H1 (cell line): Measurements from ENCODE around the gene SRSF8. TPM values are rescaled to one million over a fixed set of nuclear protein-coding genes. Genes with fewer than 3 reads are reported as not detected.

Experiments
- CTCF ChIA-PET: fragments of 300-600 bp; sonication (Branson Sonifier 250); formaldehyde crosslinking; loops from one replicate; lab custom pipeline; 2021; ENCODE audit not compliant: partially characterized antibody; lab: Charles Lee
- POLR2A ChIA-PET: fragments of 300-600 bp; sonication (Branson Sonifier 250); formaldehyde crosslinking; loops from one replicate; lab custom pipeline; 2021; ENCODE audit warnings: inconsistent platforms; ENCODE audit not compliant: partially characterized antibody; lab: Charles Lee
- DNase-seq, 2 experiments: peaks; one replicate each; pipeline versions ENCODE4 v3.0.0 to v3.0.0-alpha.2; 2010 to 2022; ENCODE audit warnings: low spot score in 2 of 2, low read depth in 1 of 2, mixed read lengths in 1 of 2
- FAIRE-seq: peaks from 2 replicates; lab custom pipeline; 2011; peaks lifted over from hg19 to GRCh38; lab: Jason Lieb, UNC
- H2AFZ ChIP-seq: 2 replicates; pipeline ENCODE4 v1.8.1; 2012; ENCODE audit warnings: low read length, inconsistent platforms
- H2AK5ac ChIP-seq: 2 replicates; pipeline ENCODE4 v1.6.1; 2013; ENCODE audit warnings: low read depth, low read length
- H2BK120ac ChIP-seq: replicated peaks from 2 replicates; pipeline ENCODE3; 2013; ENCODE audit warnings: low read depth, low read length, inconsistent platforms
- H2BK12ac ChIP-seq: 2 replicates; pipeline ENCODE4 v1.6.1; 2013; ENCODE audit warnings: low read depth, low read length
- H2BK15ac ChIP-seq: 2 replicates; pipeline ENCODE4 v1.6.1; 2013; ENCODE audit warnings: low read length
- H2BK20ac ChIP-seq: 2 replicates; pipeline ENCODE4 v1.6.1; 2013; ENCODE audit warnings: low read length
- H2BK5ac ChIP-seq: 2 replicates; pipeline ENCODE4 v1.6.1; 2013; ENCODE audit warnings: low read depth, low read length
- H3K14ac ChIP-seq: 2 replicates; pipeline ENCODE4 v1.6.1; 2013; ENCODE audit warnings: inconsistent platforms; ENCODE audit not compliant: insufficient read length
- H3K18ac ChIP-seq: 2 replicates; pipeline ENCODE4 v1.6.1; 2013; ENCODE audit warnings: low read length; ENCODE audit errors: extremely low read depth
- H3K23ac ChIP-seq: 2 replicates; pipeline ENCODE4 v1.6.1; 2013; ENCODE audit warnings: inconsistent platforms; ENCODE audit not compliant: insufficient read length
- H3K23me2 ChIP-seq: 2 replicates; pipeline ENCODE4 v1.6.1; 2013; ENCODE audit warnings: low read depth, low read length
- H3K27ac ChIP-seq: 2 replicates; pipeline ENCODE4 v1.6.1; 2011; ENCODE audit warnings: low read depth, low read length, inconsistent platforms
- H3K27me3 ChIP-seq, 4 experiments: replicated peaks in 1 of 4; 1 replicate in 1 of 4; 2 replicates in 3 of 4; pipeline versions ENCODE4 v1.6.1 to v1.8.1; 2011 to 2013; ENCODE audit warnings: low read length in 3 of 4, mild to moderate bottlenecking in 3 of 4, inconsistent platforms in 2 of 4, mixed read lengths in 2 of 4, moderate library complexity in 1 of 4; ENCODE audit not compliant: control insufficient read depth in 3 of 4, insufficient read depth in 3 of 4; ENCODE audit errors: extremely low read depth in 1 of 4
- H3K36me3 ChIP-seq, 4 experiments: 2 replicates each; pipeline versions ENCODE4 v1.6.1 to v1.8.1; 2011 to 2013; ENCODE audit warnings: mild to moderate bottlenecking in 4 of 4, low read length in 3 of 4, moderate library complexity in 2 of 4, control low read depth in 1 of 4, inconsistent platforms in 1 of 4; ENCODE audit not compliant: insufficient read depth in 4 of 4, control insufficient read depth in 2 of 4
- H3K4ac ChIP-seq: replicated peaks from 2 replicates; pipeline ENCODE3; 2013; ENCODE audit warnings: low read length, low read depth, mixed read lengths, inconsistent platforms; ENCODE audit not compliant: insufficient read length
- H3K4me1 ChIP-seq, 4 experiments: replicated peaks in 1 of 4; 1 replicate in 1 of 4; 2 replicates in 3 of 4; pipeline versions ENCODE4 v1.6.1 to v1.8.1; 2011 to 2013; ENCODE audit warnings: low read length in 3 of 4, inconsistent platforms in 2 of 4, mixed read lengths in 1 of 4; ENCODE audit not compliant: insufficient read depth in 4 of 4, control insufficient read depth in 3 of 4
- H3K4me2 ChIP-seq, 2 experiments: 2 replicates each; pipeline versions ENCODE4 v1.6.1 to v1.8.1; 2011 to 2013; ENCODE audit warnings: low read depth in 2 of 2, low read length in 2 of 2, control low read depth in 1 of 2, inconsistent platforms in 1 of 2, mild to moderate bottlenecking in 1 of 2; ENCODE audit not compliant: insufficient read depth in 1 of 2
- H3K4me3 ChIP-seq, 4 experiments: fragments of 200-600, 300-600 bp in 1 of 4; sonication (generic), shearing (Covaris generic), sonication (Bioruptor Twin) in 1 of 4; 2 replicates each; pipeline versions ENCODE4 v1.5.1 to v1.8.1; 2011 to 2016; ENCODE audit warnings: low read length in 4 of 4, low read depth in 3 of 4, control low read depth in 2 of 4, inconsistent platforms in 2 of 4, mild to moderate bottlenecking in 2 of 4, mixed read lengths in 1 of 4, moderate library complexity in 1 of 4; ENCODE audit not compliant: insufficient read depth in 2 of 4; ENCODE audit errors: extremely low read depth in 1 of 4
- H3K56ac ChIP-seq: replicated peaks from 2 replicates; pipeline ENCODE3; 2013; ENCODE audit warnings: low read depth, mild to moderate bottlenecking, mixed read lengths, low read length, inconsistent platforms; ENCODE audit not compliant: insufficient read length
- H3K79me1 ChIP-seq: 2 replicates; pipeline ENCODE4 v1.6.1; 2013; ENCODE audit warnings: low read depth, low read length, control low read depth
- H3K79me2 ChIP-seq, 2 experiments: 2 replicates each; pipeline versions ENCODE4 v1.6.1 to v1.8.1; 2012 to 2013; ENCODE audit warnings: low read length in 2 of 2, mild to moderate bottlenecking in 2 of 2, inconsistent platforms in 1 of 2; ENCODE audit not compliant: insufficient read depth in 2 of 2, control insufficient read depth in 1 of 2
- H3K9ac ChIP-seq, 4 experiments: replicated peaks in 1 of 4; 1 replicate in 1 of 4; 2 replicates in 3 of 4; pipeline versions ENCODE4 v1.6.1 to v1.8.1; 2011 to 2013; ENCODE audit warnings: low read depth in 3 of 4, low read length in 3 of 4, control low read depth in 2 of 4, mild to moderate bottlenecking in 2 of 4, moderate library complexity in 2 of 4, inconsistent platforms in 1 of 4; ENCODE audit errors: extremely low read depth in 1 of 4
- H3K9me3 ChIP-seq, 2 experiments: 2 replicates each; pipeline versions ENCODE4 v1.6.1 to v1.8.1; 2012 to 2013; ENCODE audit warnings: mild to moderate bottlenecking in 2 of 2, moderate library complexity in 2 of 2, control low read depth in 1 of 2, inconsistent platforms in 1 of 2, low read depth in 1 of 2, low read length in 1 of 2, mixed read lengths in 1 of 2; ENCODE audit not compliant: insufficient read depth in 2 of 2
- H4K20me1 ChIP-seq, 2 experiments: replicated peaks in 1 of 2; 2 replicates each; pipeline versions ENCODE3 to v1.8.1; 2011 to 2013; ENCODE audit warnings: inconsistent platforms in 2 of 2, low read length in 2 of 2, mild to moderate bottlenecking in 1 of 2; ENCODE audit not compliant: insufficient read depth in 2 of 2, control insufficient read depth in 1 of 2
- H4K5ac ChIP-seq: 2 replicates; pipeline ENCODE4 v1.6.1; 2013; ENCODE audit warnings: low read length, low read depth, mixed read lengths, inconsistent platforms; ENCODE audit not compliant: insufficient read length
- H4K8ac ChIP-seq: 2 replicates; pipeline ENCODE4 v1.8.0; 2013; ENCODE audit warnings: mild to moderate bottlenecking, moderate library complexity, low read length, inconsistent platforms; ENCODE audit not compliant: insufficient read depth; ENCODE audit errors: extremely low read depth
- H4K91ac ChIP-seq: replicated peaks from 2 replicates; pipeline ENCODE3; 2013; ENCODE audit warnings: low read length, mixed read lengths, inconsistent platforms; ENCODE audit not compliant: insufficient read length
- BRCA1 ChIP-seq: IDR thresholded peaks from 2 replicates; pipeline ENCODE4 v1.6.1; 2012; ENCODE audit warnings: low read depth, low read length, improper control_type of control experiment
- CBX5 ChIP-seq: fragments of 300-800, 300-1000 bp; sonication (generic); IDR thresholded peaks from 2 replicates; pipeline ENCODE4 v1.7.1; 2016; ENCODE audit warnings: antibody characterized with exemption, low read length, low read depth
- EGR1 ChIP-seq: IDR thresholded peaks from 2 replicates; pipeline ENCODE4 v1.6.1; 2011; ENCODE audit warnings: low read depth, low read length, borderline replicate concordance
- HDAC6 ChIP-seq: IDR thresholded peaks from one replicate; pipeline ENCODE4 v1.7.1; 2012; ENCODE audit warnings: low read depth, mild to moderate bottlenecking, inconsistent platforms, low read length, moderate library complexity
- JUN ChIP-seq: IDR thresholded peaks from 2 replicates; pipeline ENCODE4 v1.6.1; 2011; ENCODE audit warnings: low read depth, mild to moderate bottlenecking, improper control_type of control experiment, low read length
- JUND ChIP-seq: IDR thresholded peaks from 2 replicates; pipeline ENCODE4 v1.6.1; 2011; ENCODE audit warnings: mild to moderate bottlenecking, improper control_type of control experiment, low read length
- KDM5A ChIP-seq: fragments of 200-600 bp; IDR thresholded peaks from 2 replicates; pipeline ENCODE4 v1.7.1; 2012; ENCODE audit warnings: mild to moderate bottlenecking, low read length, inconsistent platforms, mixed read lengths
- RNF2 ChIP-seq: fragments of 200-900, 300-1000 bp; sonication (generic); IDR thresholded peaks from 2 replicates; pipeline ENCODE4 v1.7.1; 2016; ENCODE audit warnings: borderline replicate concordance, low read depth, mild to moderate bottlenecking, antibody characterized with exemption, low read length; ENCODE audit not compliant: poor library complexity, severe bottlenecking; ENCODE audit errors: missing control alignments
- RXRA ChIP-seq: IDR thresholded peaks from 2 replicates; pipeline ENCODE4 v1.6.1; 2011; ENCODE audit warnings: low read depth, mild to moderate bottlenecking, low read length, moderate library complexity; ENCODE audit not compliant: insufficient read depth
- SIN3A ChIP-seq, 2 experiments: IDR thresholded peaks in 1 of 2; conservative IDR thresholded peaks in 1 of 2; 2 replicates each; pipeline ENCODE4 v1.6.1; 2011 to 2012; ENCODE audit warnings: low read length in 2 of 2, improper control_type of control experiment in 1 of 2, low read depth in 1 of 2, mild to moderate bottlenecking in 1 of 2
- TBP ChIP-seq: IDR thresholded peaks from 2 replicates; pipeline ENCODE4 v1.6.1; 2011; ENCODE audit warnings: low read depth, low read length, improper control_type of control experiment
- ZNF274 ChIP-seq: IDR thresholded peaks from 2 replicates; pipeline ENCODE4 v1.7.0; 2012; ENCODE audit warnings: low read length, borderline replicate concordance; ENCODE audit errors: extremely low read depth
- WGBS, 2 experiments: shearing (Covaris generic) in 1 of 2; methylation state at CpG; one replicate each; pipeline versions ENCODE4 v1.1.6 to v1.1.7; 2013 to 2015; ENCODE audit warnings: low lambda C conversion rate in 2 of 2, mixed read lengths in 2 of 2, inconsistent platforms in 1 of 2, low coverage in 1 of 2, missing lambda C conversion rate in 1 of 2; ENCODE audit not compliant: insufficient replicate concordance in 2 of 2, insufficient coverage in 1 of 2, insufficient read length in 1 of 2; ENCODE audit errors: extremely low coverage in 1 of 2, missing lambda C conversion rate in 1 of 2; 5-methylcytosine and 5-hydroxymethylcytosine counted together
- polyA plus RNA-seq, 7 experiments: library from polyadenylated mRNA; depleted of rRNA in 3 of 7; stranded (reverse) in 5 of 7; unstranded in 2 of 7; fragments of >200 nt in 5 of 7; fragments of 200-250 nt in 2 of 7; gene quantifications; 1 replicate in 5 of 7; 2 replicates in 1 of 7; 4 replicates in 1 of 7; pipeline versions ENCODE4 v1.2.1 to v1.2.3, GENCODE V29; 2011 to 2013; ENCODE audit warnings: missing spikeins in 2 of 7, mixed read lengths in 2 of 7
- total RNA-seq: library from RNA; stranded (reverse); fragmentation: NEBNext Ultra II Directional; extraction: Animal tissue kit (Norgen Biotek cat#: 25700); gene quantifications from 2 replicates; pipeline ENCODE4 v1.2.1, GENCODE V29; 2021
- TF ChIP-seq, protein P1 (sequence below): IDR thresholded peaks from 2 replicates; pipeline ENCODE4 v1.6.1; 2011; ENCODE audit warnings: low read length, improper control_type of control experiment

SRSF8 gene
- total and polyA plus RNA-seq, 2 of the 8 experiments (the other 6 are each of a cell fraction or from before 2014, with no cell fraction given): 13.2 to 18.5 TPM

DNA sequence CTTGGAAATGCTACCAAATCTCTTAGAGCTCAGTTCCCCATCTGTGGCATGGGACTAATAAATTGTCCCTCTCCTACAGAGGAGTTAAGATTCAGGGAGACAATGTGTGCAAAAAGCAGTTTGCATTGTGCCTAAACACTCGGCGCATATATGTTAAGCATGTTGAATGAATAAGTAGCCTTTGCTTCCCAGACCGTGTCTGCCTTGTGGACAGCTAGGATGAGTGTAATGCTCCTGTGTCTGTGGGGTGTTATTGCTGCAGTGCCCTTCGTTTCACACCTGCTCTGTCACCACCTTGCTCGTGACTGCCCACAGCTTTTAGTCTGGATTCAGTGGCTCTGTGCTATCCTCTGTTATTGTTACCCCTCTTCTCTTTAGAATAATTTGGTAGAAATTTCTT lies 37.0 kb downstream of the SRSF8 start:
- Histone ChIP-seq H3K23me2 (no peaks in the 10 kb centered on the region), H3K4me3 (no peak overlapping the region), H2BK5ac (no peak overlapping the region), H3K4me2 (no peak overlapping the region), H4K8ac (no peak overlapping the region), H3K79me2 (no peaks in the 10 kb centered on the region), H3K27me3 (no peaks in the 10 kb centered on the region), H2BK20ac (no peak overlapping the region), H2AFZ (no peak overlapping the region), H2BK120ac (no peak overlapping the region), H2AK5ac (no peak overlapping the region), H3K14ac (no peak overlapping the region), H3K23ac (no peak overlapping the region), H4K20me1 (no peaks in the 10 kb centered on the region), H4K91ac (no peak overlapping the region), H3K36me3 (no peaks in the 10 kb centered on the region), H2BK12ac (no peak overlapping the region), H3K27ac (no peak overlapping the region), H3K9ac (no peak overlapping the region), H3K56ac (no peak overlapping the region), H3K9me3 (no peaks in the 10 kb centered on the region), H2BK15ac (no peak overlapping the region), H4K5ac (no peak overlapping the region), H3K4ac (no peak overlapping the region), H3K79me1 (no peaks in the 10 kb centered on the region), H3K18ac (no peak overlapping the region), H3K4me1 (peaks cover 0 to 11% (median 3%) of the 10 kb centered on the region in 4 experiments; a peak in 5 of 7 replicates)
- FAIRE-seq (no peak), DNase-seq (no peak)
- WGBS, 2 experiments: 81% methylated on average over 5 of the region's 5 CpGs; no CpG with 5 or more reads in 1 of the 2 experiments
- CTCF ChIA-PET: interaction anchor here (0.7 to 13.7 kb wide), 4 partner anchors 11 to 485 kb away, joined by 3 to 127 read pairs (median 4); partner anchors contain the start of genes ENDOD1 and SRSF8
- POLR2A ChIA-PET: interaction anchor here (1.1 kb wide), 1 partner anchor 36 kb away, joined by 4 read pairs; no protein-coding TSS in a partner anchor
- TF ChIP-seq TBP: no peak
- TF ChIP-seq, protein P1, sequence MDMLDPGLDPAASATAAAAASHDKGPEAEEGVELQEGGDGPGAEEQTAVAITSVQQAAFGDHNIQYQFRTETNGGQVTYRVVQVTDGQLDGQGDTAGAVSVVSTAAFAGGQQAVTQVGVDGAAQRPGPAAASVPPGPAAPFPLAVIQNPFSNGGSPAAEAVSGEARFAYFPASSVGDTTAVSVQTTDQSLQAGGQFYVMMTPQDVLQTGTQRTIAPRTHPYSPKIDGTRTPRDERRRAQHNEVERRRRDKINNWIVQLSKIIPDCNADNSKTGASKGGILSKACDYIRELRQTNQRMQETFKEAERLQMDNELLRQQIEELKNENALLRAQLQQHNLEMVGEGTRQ: no peak
- TF ChIP-seq EGR1: no peak
- TF ChIP-seq HDAC6: no peak
- TF ChIP-seq RXRA: no peak
- no peak for TF ChIP-seq JUN
- TF ChIP-seq SIN3A (conservative IDR thresholded peaks at IDR 0.05 in 1 of 2, IDR thresholded peaks at IDR 0.05 in 1 of 2; ENCODE audit: low read depth in 1 of 2, low read length in 2 of 2): no peak
- TF ChIP-seq CBX5: no peak
- TF ChIP-seq JUND: no peak
- TF ChIP-seq BRCA1: no peak
- TF ChIP-seq ZNF274: no peak
- no peak for TF ChIP-seq KDM5A
- TF ChIP-seq RNF2: no peak
